ENCODE data around the gene SPATA33. TPM values are rescaled to one million over a fixed set of nuclear protein-coding genes. Genes with fewer than 3 reads are reported as not detected.
A peak's percentile ranks its signal among the peaks of the same experiment; 100 is the strongest.

The SPATA33 gene
- total RNA-seq (2013; cell fraction: nucleolus; rRNA removed): 7.8 and 9.2 TPM in 2 replicates
- total RNA-seq (2014; rRNA removed) (5.1 and 6.9 TPM in 2 replicates), total RNA-seq (2014; rRNA removed; fragmentation: Illumina TruSeq; extraction: Trizol) (5.6 and 7.1 TPM in 2 replicates), total RNA-seq (2021) (11.1 and 12.1 TPM in 2 replicates), polyA plus RNA-seq (2011; rRNA removed) (2.4 and 3.4 TPM in 2 replicates), polyA plus RNA-seq (2014; fragmentation: Illumina TruSeq; extraction: Trizol) (4.9 and 8.3 TPM in 2 replicates), polyA plus RNA-seq (2014; fragmentation: Nextera tagmentation; extraction: Ambion mirVana) (1 to 10 TPM; 1.1 to 2.9 TPM), polyA plus RNA-seq (2014; rRNA removed) (8.1 and 10.9 TPM in 2 replicates), polyA plus RNA-seq (2016; fragmentation: Nextera tagmentation; extraction: Ambion mirVana) (10 to 100 TPM; 15.7 to 15.8 TPM), polyA minus RNA-seq (2011; rRNA and poly(A)+ RNA removed) (2.6 and 3.4 TPM in 2 replicates), Bru-seq, nascent RNA (percentile 60 among the genes with signal in this experiment), BruChase-seq, experiment 1, labeled RNA remaining after a 6-hour chase (percentile 60 among the genes with signal in this experiment), BruChase-seq, experiment 2, labeled RNA remaining after a 2-hour chase (percentile 56 among the genes with signal in this experiment)
- 1.7 TPM for polyA plus RNA-seq (2011; ENCODE audit: low read depth)
- polyA plus RNA-seq (2011; cell fraction: cytosol; rRNA removed): 3.1 and 3.8 TPM in 2 replicates
- 7.6 and 9.4 TPM in 2 replicates for polyA plus RNA-seq (2011; cell fraction: nucleus; rRNA removed)
- 2.9 and 6.0 TPM in 2 replicates for polyA plus RNA-seq (2012)
- polyA minus RNA-seq (2011; cell fraction: cytosol; rRNA and poly(A)+ RNA removed): 0.94 and 2.3 TPM in 2 replicates
- polyA minus RNA-seq (2011; cell fraction: nucleus; rRNA and poly(A)+ RNA removed): 2.2 and 4.1 TPM in 2 replicates
- long read RNA-seq, experiment 1, partial matches to known transcripts: 0 of 6 reads
- long read RNA-seq, experiment 1, other reads (novel, unspliced or antisense): 2 of 6 reads
- long read RNA-seq, experiment 2, partial matches to known transcripts: 0 of 12 reads
- long read RNA-seq, experiment 2, other reads (novel, unspliced or antisense): 5 of 12 reads

- ChIA-PET RAD21 (ENCODE audit: unreplicated experiment) (interaction anchor here (0.6 to 1.1 kb wide), 3 partner anchors 42 to 411 kb away, joined by 3 to 5 read pairs (median 4); no protein-coding TSS in a partner anchor), SMC1A (ENCODE audit: uncharacterized antibody, unreplicated experiment) (interaction anchor here (2.4 kb wide), 1 partner anchor 29 kb away, joined by 6 read pairs; the partner anchor contains the start of gene CDK10)
- in situ Hi-C loops (cut with MboI): no loop called here
- TF ChIP-seq ATF3 (IDR thresholded peaks at IDR 0.05; ENCODE audit: borderline replicate concordance, extremely low read depth, low read depth, low read length) (no peak), ASH2L (IDR thresholded peaks at IDR 0.05; ENCODE audit: borderline replicate concordance, low read depth) (peak; percentile 71; the same call in 1 of the 2 replicates), HCFC1 (IDR thresholded peaks at IDR 0.05; ENCODE audit: low read length) (peak; percentile 50; the same call in 1 of the 2 replicates), ZNF24 (IDR thresholded peaks at IDR 0.05) (no peak), GATAD2B (conservative IDR thresholded peaks at IDR 0.05; ENCODE audit: low read depth) (peak; percentile 97), RUNX3 (IDR thresholded peaks at IDR 0.05; ENCODE audit: low read length) (peak; percentile 7; the same call in 1 of the 2 replicates), YY1 (IDR thresholded peaks at IDR 0.05; ENCODE audit: low read depth, low read length) (peak; percentile 66; the same call in 1 of the 2 replicates), ZBTB11 (CRISPR knock-in tag; IDR thresholded peaks at IDR 0.05) (peak; percentile 58), TCF12 (IDR thresholded peaks at IDR 0.05; ENCODE audit: low read depth, low read length) (0 out of 2 replicates have a peak, but pooled peaks have one; percentile 19), HDAC2 (IDR thresholded peaks at IDR 0.05) (no peak), NBN (IDR thresholded peaks at IDR 0.05) (no peak), NR2C1 (IDR thresholded peaks at IDR 0.05) (peak; percentile 84), NKRF (conservative IDR thresholded peaks at IDR 0.05) (peak; percentile 98)
Observed at GRCh38 chr16:89657442-89658220, at the start of gene SPATA33, which contains the start of gene CHMP1A. Gene SPATA33, plus strand, starts transcription at chr16:89657836. Its CDS starts 76 bp downstream, at chr16:89657912. Gene CHMP1A, minus strand, starts transcription at chr16:89657708. Its CDS starts 120 bp downstream, at chr16:89657588.

More at GRCh38 chr16:89657442-89658220, at the start of gene SPATA33, which contains the start of gene CHMP1A:
- intact Hi-C loops (cut with micrococcal nuclease; ENCODE audit: unreplicated experiment): no loop called here
- peak; percentile 45 for DNase-seq (ENCODE audit: low read depth, low spot score)
- peak within 1 kb of the TSS; percentile 97 for H3K4me3 ChIP-seq
- 1% methylated on average over 60 of the region's 99 CpGs for WGBS (ENCODE audit: insufficient coverage, insufficient replicate concordance, low lambda C conversion rate, missing lambda C conversion rate)
- peak within 1 kb of the TSS; percentile 96 for H3K9ac ChIP-seq (ENCODE audit: control insufficient read depth, insufficient read depth, low read length)
- POLR2A ChIA-PET: interaction anchor here (0.6 to 1.6 kb wide), 5 partner anchors 29 to 1087 kb away, joined by 3 to 7 read pairs (median 5); partner anchors contain the start of genes CDK10 and ZC3H18
- ATAC-seq: peak; percentile 97
- H3K36me3 ChIP-seq (ENCODE audit: control insufficient read depth in 2 of 2, insufficient read depth in 2 of 2, low read length in 1 of 2): peaks cover 1 to 2% of the 10 kb centered on the region in 2 experiments; a peak in 3 of 4 replicates
- peak; percentile 97 for FAIRE-seq
- no peaks in the 10 kb centered on the region for H4K20me1 ChIP-seq (ENCODE audit: control insufficient read depth, insufficient read depth)
- H3K27ac ChIP-seq (ENCODE audit: control insufficient read depth, insufficient read depth): peak within 1 kb of the TSS; percentile 88
- H3K9me3 ChIP-seq (replicated peaks; ENCODE audit: control insufficient read depth, insufficient read depth, low read length): no peaks in the 10 kb centered on the region
- BruUV-seq (replicated peaks): no TSS peak
- no peaks in the 10 kb centered on the region for H3K27me3 ChIP-seq (replicated peaks in 1 of 2; ENCODE audit: control insufficient read depth in 2 of 2, insufficient read depth in 2 of 2, low read length in 1 of 2)
- peaks cover 45% of the 10 kb centered on the region for H3K79me2 ChIP-seq (ENCODE audit: control insufficient read depth, insufficient read depth, low read length)
- H3K4me1 ChIP-seq (ENCODE audit: control insufficient read depth, insufficient read depth, low read length): peaks cover 14% of the 10 kb centered on the region
- H3K4me2 ChIP-seq (ENCODE audit: control insufficient read depth, insufficient read depth): peak within 1 kb of the TSS; percentile 96
- CTCF ChIA-PET: interaction anchor here (1.1 to 2.9 kb wide), 3 partner anchors 40 to 43 kb away, joined by 3 to 11 read pairs (median 9); no protein-coding TSS in a partner anchor
- H2AFZ ChIP-seq (ENCODE audit: control insufficient read depth, low read depth, low read length): peak within 1 kb of the TSS; percentile 97

Data from GM12878 (cell line).